Nephron progenitor cell (in vitro differentiated cells): ENCODE data around the gene MORN3.
A peak's percentile ranks its signal among the peaks of the same experiment; 100 is the strongest.
"Not testable (repeated sequence)": the region's sequence is repeated elsewhere in the genome, so short reads cannot be mapped to it uniquely, and the experiment has no call there.

ENCODE experiments used
- DNase-seq: peaks from one replicate; pipeline ENCODE4 v3.0.0; 2021
- H3K27ac Mint-ChIP-seq: 2 replicates; pipeline ENCODE4 v1.8.0; 2021; ENCODE audit warnings: mild to moderate bottlenecking, moderate library complexity, mixed read lengths
- H3K27me3 Mint-ChIP-seq: 2 replicates; pipeline ENCODE4 v1.8.0; 2021; ENCODE audit warnings: mild to moderate bottlenecking, low read depth, mixed read lengths; ENCODE audit not compliant: poor library complexity
- H3K36me3 Mint-ChIP-seq: 2 replicates; pipeline ENCODE4 v1.8.0; 2021; ENCODE audit warnings: low read depth, mixed read lengths
- H3K4me1 Mint-ChIP-seq: 2 replicates; pipeline ENCODE4 v1.8.0; 2021; ENCODE audit warnings: mixed read lengths
- H3K4me3 Mint-ChIP-seq: 2 replicates; pipeline ENCODE4 v1.8.0; 2021; ENCODE audit warnings: mild to moderate bottlenecking, moderate library complexity, mixed read lengths
- H3K9me3 Mint-ChIP-seq: 2 replicates; pipeline ENCODE4 v1.8.0; 2021; ENCODE audit warnings: mild to moderate bottlenecking, moderate library complexity, mixed read lengths
- CTCF ChIP-seq: fragments of 200-600 bp; sonication (generic); IDR thresholded peaks from 2 replicates; pipeline ENCODE4 v1.5.0; 2021; ENCODE audit warnings: antibody characterized with exemption

The MORN3 gene

GRCh38 chr12:121676190-121676589 is 6.7 kb upstream of the MORN3 start:
- no peak overlapping the region for H3K4me3 Mint-ChIP-seq
- H3K9me3 Mint-ChIP-seq: no peaks in the 10 kb centered on the region
- no peak for TF ChIP-seq CTCF

GRCh38 chr12:121673013-121673511 is 3.6 kb upstream of the MORN3 start:
- no peak overlapping the region for H3K27ac Mint-ChIP-seq
- H3K9me3 Mint-ChIP-seq: no peaks in the 10 kb centered on the region
- H3K27me3 Mint-ChIP-seq: peaks cover 4% of the 10 kb centered on the region

More at GRCh38 chr12:121676190-121676589, 6.7 kb upstream of the MORN3 start:
- H3K27ac Mint-ChIP-seq: no peak overlapping the region
- DNase-seq: no peak
- H3K4me1 Mint-ChIP-seq: peaks cover 29% of the 10 kb centered on the region
- no peaks in the 10 kb centered on the region for H3K36me3 Mint-ChIP-seq
- H3K27me3 Mint-ChIP-seq: peaks cover 4% of the 10 kb centered on the region

GRCh38 chr12:121668750-121669520 is 519 bp downstream of the MORN3 start:
- TF ChIP-seq CTCF: peak; percentile 78
- Mint-ChIP-seq H3K36me3 (no peaks in the 10 kb centered on the region), H3K27me3 (peaks cover 5% of the 10 kb centered on the region), H3K27ac (no peak overlapping the region), H3K4me1 (peaks cover 36% of the 10 kb centered on the region), H3K4me3 (no peak overlapping the region), H3K9me3 (no peaks in the 10 kb centered on the region)
- DNase-seq: peak; percentile 79

More at GRCh38 chr12:121673013-121673511, 3.6 kb upstream of the MORN3 start:
- Mint-ChIP-seq H3K4me3 (peak overlapping the region; percentile 82), H3K36me3 (no peaks in the 10 kb centered on the region), H3K4me1 (peaks cover 12% of the 10 kb centered on the region)
- TF ChIP-seq CTCF: no peak
- no peak for DNase-seq

GRCh38 chr12:121666829-121667228 is 2.6 kb downstream of the MORN3 start:
- not testable (repeated sequence) for H3K27ac Mint-ChIP-seq, H3K36me3 Mint-ChIP-seq, H3K4me3 Mint-ChIP-seq, H3K9me3 Mint-ChIP-seq, DNase-seq
- H3K27me3 Mint-ChIP-seq: peaks cover 12% of the 10 kb centered on the region
- H3K4me1 Mint-ChIP-seq: peaks cover 29% of the 10 kb centered on the region

GRCh38 chr12:121663610-121663929 is 5.9 kb downstream of the MORN3 start:
- Mint-ChIP-seq H3K36me3 (no peaks in the 10 kb centered on the region), H3K27me3 (peaks cover 12% of the 10 kb centered on the region), H3K4me3 (no peak overlapping the region), H3K27ac (no peak overlapping the region), H3K9me3 (no peaks in the 10 kb centered on the region), H3K4me1 (peaks cover 39% of the 10 kb centered on the region)
- TF ChIP-seq CTCF: no peak
- no peak for DNase-seq

GRCh38 chr12:121661353-121662105 is 7.9 kb downstream of the MORN3 start:
- not testable (repeated sequence) for DNase-seq, H3K27me3 Mint-ChIP-seq, H3K4me3 Mint-ChIP-seq, H3K9me3 Mint-ChIP-seq, H3K36me3 Mint-ChIP-seq
- peaks cover 54% of the 10 kb centered on the region for H3K4me1 Mint-ChIP-seq
- H3K27ac Mint-ChIP-seq: peak overlapping the region; percentile 69
